ENCODE data around the gene IRF2BPL.

GRCh38 chr14:77062261-77062660 is 33.8 kb upstream of the IRF2BPL start:
- TF ChIP-seq CTCF (IDR thresholded peaks at IDR 0.05): no peak
- no peak for TF ChIP-seq EP300 (IDR thresholded peaks at IDR 0.05)
- TF ChIP-seq POLR2A (IDR thresholded peaks at IDR 0.05): no peak
- no peak for TF ChIP-seq POLR2AphosphoS5 (IDR thresholded peaks at IDR 0.05)
